GM21528 (cell line): Measurements from ENCODE around the gene COL4A2.

ENCODE experiments used
- ATAC-seq: cut with Tn5 transposase; IDR thresholded peaks from one replicate; pipeline ENCODE4 v1.9.1; 2021; ENCODE audit warnings: mild to moderate bottlenecking, moderate library complexity; ENCODE audit not compliant: unreplicated experiment, low FRiP score

The COL4A2 gene

DNA sequence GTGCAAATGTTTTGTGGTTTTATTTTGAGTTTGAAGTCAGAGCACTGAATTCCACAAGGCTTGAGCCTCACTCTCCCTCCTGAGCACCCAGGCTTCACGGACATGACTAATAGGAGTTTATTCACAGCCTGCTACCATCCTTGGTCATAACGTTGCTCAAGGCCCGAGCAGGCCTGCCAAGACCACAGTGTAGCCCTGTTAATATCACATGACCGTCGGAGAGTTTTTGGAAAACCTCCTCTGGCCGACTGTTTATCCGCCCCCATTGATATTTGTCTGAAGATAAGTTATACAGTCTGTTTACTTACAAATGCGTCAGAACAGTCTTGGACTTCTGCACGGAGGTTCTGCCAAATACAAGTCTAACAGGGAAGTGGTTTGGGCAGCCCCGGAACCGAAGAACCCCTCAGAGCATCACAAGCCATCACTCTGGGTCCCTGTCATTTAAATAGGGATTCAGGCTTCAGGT, 89.9 kb downstream of the COL4A2 start:
- ATAC-seq: no peak

DNA sequence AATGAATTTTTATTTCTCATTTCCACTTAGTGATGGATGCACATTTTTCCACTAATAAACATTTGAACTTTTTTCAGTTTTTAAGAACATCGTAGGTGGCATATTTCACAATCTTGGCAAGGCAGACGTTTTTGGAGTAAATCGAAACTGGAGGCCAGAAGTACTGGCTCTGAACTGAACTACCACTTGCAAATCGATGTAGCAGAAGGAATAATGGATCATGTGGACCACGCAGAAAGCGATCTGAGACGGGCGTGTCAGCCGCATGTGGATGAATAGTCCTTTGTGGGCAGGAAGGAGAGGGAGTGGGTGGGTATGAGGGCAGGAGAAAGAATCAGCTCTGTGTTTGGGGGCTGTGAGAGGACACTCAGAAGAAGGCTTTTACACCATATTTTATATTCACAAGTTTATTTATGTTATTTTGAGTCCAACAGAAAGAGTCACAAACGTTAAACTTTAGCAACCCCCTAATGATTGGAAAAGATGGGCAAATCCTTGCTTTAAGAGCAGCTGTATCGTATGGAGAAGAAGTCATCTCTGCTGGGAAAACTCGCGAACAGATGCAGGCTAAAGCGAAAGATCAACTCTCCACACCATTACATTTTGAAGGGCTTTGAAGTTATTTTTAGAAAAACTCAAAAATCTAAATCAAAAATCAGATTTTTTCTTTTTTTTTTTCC, 90.5 kb downstream of the COL4A2 start:
- ATAC-seq: no peak

DNA sequence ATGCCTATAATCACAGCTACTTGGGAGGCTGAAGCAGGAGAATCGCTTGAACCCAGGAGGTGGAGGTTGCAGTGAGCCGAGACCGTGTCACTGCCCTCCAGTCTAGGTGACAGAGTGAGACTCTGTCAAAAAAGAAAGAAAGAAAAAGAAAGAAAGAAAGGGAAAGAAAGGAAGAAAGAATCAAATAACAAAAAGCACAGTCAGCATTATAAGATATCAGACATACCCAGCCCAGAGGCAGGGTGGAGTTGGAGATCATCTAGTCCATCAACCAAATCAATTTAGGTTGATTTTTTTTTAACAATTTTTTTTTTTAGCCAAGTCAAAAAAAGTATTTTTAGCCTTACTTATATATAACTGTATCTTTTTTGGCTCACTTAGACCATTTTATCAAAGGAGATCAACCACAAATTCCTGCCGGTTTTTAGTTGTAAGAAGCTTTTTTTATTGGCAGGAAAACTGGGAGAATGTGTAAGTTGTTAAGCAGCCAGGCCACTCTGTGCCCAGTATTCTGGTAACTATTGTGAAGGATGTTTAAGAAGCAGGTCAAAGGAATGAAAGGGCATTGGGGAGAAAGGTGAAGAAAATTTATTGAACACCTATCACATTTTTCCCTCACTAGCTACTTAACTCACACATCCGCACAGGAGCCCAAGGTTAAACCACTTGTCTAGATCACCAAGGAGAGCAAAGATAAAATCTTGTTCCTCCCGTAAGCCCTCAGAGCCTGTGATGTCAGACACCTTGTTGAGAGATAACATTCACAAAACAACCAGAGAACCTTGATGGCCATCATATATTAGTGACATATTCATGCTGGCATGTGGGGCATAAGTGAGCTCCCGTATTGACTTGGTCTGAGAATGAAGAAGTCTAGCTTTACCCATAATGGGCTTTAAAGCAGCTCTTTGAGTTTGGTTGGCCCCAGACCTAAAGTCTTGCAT, 91.8 kb downstream of the COL4A2 start:
- no peak for ATAC-seq

DNA sequence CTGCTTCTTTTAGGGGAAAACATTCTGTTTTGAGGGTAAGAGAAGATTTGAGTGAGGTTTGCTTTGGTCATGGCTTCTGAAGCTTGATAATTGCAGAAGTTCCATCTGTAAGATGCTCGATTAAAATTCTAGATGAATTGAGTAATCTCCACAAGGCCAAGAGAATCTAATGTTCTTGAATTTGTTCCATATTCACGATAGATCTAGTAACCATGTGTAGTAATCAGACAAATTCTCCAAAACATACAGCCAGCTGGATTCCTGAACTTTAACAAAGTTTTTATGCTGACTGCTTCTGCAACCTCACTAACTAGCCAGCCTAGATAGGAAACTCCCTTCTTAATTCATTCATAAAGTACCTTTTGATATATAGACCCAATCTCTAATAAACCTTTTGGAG, 92.7 kb downstream of the COL4A2 start:
- no peak for ATAC-seq

DNA sequence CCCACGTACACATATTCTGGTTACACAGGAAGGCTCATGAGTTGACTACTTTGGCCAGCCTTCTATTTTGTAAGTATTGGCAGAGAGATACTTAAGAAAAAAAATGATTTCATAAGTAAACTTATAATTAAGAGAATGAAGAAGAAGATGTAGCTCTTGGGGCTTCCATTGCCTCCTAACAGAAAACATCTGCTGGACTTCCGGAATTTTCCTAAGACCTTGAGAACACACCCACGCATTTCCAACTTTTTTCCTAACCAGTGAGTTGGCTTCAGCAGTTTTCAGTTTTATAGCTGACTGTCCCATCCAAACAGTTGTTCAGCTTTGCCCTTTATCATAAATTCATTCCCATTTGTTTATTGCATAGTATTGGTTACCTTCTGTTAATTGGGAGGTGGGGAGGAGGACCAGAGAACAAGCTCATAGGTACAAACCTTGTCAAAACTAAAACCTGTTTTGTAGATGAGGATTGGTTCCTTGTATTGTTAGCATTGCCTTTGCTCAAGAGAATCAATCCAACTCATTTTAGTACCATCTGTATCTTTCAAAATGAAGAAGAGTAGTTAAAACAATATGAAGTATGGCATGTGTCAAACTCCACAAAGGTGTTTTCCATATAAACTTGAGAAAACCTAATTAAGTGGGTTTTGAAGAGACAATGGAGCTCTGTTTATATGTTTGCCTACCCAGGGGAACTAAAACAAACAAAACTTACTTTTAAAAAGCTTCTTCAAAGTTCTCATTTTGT, 93.9 kb downstream of the COL4A2 start:
- no peak for ATAC-seq

DNA sequence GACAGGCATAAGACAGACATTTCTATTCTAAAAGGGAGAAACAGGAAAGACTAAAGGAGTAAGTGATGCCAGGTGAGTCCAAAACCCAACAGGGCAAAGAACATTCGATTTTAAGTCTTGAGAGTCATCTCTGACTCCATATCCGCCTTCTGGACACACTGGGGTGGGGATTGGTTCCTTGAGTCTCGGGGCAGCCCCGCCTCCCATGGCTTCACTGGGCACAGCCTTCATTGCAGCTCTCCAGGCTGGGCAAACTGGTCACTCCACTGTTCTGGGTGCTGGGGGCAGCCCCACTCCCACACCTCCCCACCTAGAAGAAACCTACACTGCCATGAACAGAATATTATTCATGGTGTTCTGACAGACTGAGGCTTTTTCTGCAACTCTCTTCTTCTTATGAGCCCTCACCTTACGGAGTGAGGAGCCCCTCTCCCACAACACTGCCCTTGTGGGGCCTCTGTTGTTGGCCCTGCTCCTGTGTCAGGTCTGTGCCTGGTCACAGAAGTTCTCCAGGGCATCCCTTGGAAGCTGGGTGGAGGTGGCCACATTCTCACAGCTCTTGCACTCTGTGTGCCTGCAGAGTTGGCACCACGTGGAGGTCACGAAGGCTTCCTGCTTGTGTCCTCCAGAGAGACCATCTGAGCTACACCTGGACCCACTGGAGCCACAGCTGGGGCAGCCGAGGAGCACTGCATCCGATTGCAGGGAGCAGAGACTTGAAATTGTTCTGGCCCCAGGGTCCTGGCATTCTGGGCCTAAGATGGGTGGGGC, 95.4 kb downstream of the COL4A2 start:
- ATAC-seq: no peak

DNA sequence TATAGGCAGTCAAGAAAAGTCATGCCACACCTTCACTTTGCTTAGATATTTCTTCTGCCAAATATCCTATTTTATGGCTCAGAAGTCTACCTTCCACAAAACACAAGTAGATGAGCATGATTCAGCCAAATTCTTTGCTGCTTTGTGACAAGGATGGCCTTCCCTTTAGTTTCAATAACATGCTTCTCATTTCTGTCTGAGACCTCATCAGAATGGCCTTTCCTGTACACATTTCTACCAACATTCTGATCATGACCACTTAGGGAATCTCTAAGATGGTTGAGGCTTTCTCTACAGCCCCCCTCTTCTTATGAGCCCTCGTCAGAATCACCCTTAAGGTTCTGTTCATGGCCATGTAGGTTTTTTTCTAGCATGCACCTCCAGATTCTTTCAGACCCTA, 96.2 kb downstream of the COL4A2 start:
- ATAC-seq: no peak

DNA sequence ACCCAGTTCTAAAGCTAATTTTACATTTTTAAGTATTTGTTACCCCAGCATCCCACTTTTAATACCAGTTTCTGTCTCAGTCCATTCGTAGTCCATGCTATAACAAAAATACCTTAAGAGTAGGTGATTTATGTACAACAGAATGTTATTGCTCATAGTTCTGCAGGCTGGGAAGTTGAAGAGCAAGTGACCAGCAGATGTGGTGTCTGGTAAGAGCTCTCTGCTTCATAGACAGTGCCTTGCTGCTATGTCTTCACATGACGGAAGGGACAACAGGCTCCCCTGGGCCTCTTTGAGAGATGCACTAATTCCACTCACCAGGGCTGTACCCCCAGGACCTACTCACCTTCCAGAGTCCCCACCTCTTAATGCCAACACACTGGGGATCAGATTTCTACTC, 96.6 kb downstream of the COL4A2 start:
- no peak for ATAC-seq

DNA sequence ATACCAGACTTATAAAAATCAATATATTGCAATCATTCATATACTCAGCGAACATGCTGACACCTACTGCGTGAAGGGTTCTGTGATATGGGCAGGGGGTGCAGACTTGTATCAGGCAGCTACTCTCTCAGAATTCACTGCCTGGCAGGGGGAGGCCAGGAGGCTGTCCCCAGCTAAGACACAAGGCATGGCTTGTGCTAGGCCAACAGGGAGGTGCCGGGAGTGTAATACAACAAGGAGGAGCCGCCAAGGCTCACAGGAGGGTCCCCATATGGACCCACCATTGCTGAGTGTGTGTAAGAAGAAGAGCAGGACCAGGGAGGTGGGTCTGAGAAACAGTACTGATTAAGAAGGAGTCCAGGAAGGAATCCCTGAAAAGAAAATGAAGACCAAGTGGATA, 97.2 kb downstream of the COL4A2 start:
- ATAC-seq: no peak

DNA sequence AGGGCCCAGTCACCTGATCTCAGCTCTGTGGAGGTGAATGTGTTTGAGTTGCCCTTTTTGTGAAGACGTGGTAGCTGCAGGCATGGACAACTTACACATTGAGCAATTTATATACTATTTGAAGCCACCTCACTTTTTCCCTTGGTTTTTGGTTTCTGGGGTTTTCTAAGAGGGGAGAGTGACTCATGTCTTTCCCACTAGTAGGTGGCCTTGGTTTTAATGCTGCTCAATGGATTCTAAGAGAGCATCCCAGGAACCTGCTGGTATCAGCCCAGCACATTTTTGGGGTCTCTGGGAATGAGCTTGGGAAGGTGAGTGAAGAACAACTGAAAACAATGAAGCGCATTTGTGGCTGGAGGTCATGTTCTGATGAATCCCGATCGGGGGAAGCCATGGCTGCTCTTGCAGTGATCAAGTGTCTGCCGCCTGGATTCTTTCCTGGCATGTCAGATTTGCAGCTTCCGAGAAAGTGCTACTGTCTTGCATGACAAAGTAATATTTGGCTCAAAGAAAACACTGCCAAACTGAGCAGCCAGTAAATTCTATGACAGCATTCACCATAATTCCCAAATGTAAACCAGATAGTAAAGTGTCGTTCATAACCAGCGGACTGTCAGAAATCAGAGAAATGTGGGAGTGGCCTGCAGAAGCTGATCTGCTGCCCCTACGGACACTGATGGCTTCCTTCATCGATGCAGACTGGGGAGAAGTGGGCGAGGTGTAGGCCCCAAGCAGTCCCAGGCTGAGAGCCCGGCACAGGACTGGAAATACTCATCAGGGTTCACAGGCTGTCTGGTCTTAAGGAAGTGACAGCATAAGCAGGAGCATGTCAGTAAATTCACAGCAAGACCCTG, 98.7 kb downstream of the COL4A2 start:
- no peak for ATAC-seq

DNA sequence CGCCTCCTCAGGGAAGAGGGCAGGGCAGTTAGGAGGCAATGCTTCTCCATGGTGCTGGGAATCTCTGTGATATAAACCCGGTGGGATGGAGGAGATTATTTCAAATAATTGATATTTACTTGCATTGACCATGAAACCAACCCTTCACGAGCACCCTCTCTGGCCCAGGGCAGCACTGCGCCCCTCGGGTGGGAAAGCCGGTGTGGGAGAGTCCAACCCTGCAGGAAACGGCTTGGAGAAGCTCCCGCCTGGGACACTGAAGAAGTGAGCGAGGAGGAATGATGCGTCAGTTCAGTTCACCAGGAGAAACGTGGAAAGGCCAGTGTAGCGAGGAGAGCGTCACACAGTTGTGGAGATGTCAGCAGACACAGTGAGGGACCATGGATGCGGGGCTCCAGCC, 99.9 kb downstream of the COL4A2 start:
- ATAC-seq: no peak

DNA sequence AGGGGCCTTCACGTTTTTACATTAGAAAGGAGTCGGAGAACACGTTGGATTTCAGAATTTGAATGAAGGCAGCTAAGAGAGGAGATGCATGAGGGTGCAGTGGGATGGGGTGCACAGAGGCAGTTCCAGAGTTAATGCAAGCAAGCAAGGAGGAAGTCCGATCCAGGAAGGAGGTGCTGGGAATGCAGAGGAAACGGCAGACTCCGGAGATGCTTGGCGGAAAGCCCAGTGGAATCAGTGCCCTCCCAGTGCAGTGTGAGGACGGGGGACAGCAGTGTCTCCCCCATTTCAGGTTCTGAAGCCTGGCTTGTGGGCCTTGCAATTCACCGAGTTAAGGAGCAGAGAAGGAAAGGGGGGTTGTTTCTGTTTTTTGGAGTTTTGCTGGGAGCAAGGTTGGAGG, 100.4 kb downstream of the COL4A2 start:
- no peak for ATAC-seq

DNA sequence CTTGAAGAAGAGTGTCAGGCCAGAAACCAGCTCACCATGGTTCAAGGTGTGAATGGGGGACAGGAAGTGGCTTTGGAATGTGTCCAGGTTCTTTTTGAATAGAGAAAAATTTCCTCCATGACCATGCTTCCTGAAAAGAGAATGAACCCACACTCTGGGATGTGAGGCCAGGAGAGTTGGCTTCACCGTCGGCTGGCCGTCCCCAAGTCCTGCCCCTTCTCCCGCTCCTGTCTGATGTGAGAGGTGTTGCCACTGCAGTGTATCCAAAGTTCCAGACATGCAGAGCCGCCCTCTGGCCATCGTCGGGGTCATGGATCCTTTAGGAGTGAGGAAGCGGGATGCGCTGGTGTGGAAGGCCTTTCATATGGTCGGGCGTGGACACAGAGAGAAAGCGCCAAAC, 101.2 kb downstream of the COL4A2 start:
- ATAC-seq: no peak

DNA sequence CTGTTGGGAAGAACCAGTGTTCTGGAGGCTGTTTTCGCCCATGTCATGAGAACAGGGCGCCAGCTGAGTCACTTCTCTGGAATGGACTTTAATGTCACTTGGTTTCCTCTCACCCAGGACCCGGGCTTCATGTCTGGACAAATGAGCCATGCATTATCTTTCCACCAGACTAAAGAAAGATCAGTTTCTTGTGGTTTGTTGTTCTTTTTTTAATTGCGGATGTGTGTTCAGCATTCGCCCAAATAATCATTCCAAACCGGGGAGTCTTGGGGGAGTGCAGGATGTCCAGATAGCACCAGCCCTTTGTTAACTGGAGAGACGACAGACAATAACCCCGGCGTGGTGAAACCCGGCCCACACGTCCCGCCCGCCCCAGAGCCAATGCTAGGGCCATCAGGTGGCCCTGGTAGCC, 102.5 kb downstream of the COL4A2 start:
- no peak for ATAC-seq

DNA sequence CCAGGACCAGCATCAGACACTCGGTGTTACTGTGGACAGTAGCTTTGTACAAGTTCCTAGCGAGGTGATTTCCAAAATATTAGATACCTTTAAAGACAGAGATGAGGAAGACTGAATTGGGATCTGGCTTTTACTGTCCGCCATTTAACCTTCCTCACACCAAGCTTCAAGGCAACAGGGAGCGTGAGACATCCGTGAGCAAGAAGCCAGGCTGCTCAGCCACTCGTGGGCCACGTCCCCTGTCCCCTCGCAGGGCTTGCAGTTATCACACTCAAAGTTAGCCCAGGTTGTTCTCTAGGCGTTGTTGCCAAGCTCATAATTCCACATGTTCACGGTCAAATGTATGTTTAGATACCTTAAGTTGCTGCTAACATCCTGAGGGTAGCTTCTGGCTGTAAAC, 102.9 kb downstream of the COL4A2 start:
- ATAC-seq: no peak

DNA sequence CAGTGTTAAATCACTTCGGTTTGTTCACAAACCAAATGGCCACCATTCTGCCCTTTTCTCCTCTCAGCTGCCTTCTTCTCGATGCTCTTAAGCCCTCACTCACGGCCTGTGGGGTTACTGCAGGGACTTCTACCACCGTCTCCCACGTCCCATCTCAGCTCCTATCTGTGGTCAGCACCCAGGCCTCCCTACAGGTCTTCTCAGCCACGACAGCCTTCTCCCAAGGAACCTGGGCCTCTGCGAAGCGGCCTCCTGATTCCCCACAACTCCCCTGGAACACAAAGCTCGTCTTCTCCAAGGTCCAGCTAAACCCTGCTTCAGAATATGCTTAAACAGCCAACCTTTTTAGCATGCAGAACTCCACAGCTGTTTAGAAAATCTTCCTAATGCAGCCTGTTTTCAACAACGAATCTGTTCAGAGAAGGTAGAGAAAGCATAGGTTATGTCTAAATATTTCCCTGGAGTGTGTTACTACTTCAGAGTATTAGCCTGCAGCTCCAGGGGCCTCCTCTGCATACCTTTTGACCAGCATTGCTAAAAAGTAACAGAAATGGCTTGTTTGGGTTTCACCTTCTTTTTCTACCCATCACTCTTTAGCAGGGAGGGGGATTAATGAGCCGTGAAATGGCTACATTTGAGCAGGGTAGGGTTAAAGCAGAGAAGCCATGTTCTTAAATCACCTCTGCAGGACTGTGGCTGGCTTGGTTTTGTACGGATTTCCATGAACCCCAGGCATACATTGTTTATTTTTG, 104.0 kb downstream of the COL4A2 start:
- no peak for ATAC-seq

DNA sequence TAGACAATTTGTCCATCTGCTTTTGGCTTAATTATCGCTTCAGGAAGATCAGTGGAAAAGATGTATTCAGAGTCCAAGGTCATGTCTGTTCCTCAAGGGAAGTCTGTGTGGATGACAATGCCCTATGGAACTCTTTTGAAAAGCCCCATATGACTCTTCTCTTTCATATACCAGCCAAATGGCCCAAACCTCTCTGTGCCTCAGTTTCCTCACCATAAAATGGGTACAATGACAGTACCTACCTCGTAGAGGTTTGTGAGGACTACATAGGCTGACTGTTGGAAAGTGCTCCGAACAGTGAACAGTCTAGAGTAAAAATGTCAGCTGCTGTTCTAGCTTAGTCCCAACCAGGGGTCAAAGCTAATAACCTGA, 104.6 kb downstream of the COL4A2 start:
- peak; percentile 6 for ATAC-seq

DNA sequence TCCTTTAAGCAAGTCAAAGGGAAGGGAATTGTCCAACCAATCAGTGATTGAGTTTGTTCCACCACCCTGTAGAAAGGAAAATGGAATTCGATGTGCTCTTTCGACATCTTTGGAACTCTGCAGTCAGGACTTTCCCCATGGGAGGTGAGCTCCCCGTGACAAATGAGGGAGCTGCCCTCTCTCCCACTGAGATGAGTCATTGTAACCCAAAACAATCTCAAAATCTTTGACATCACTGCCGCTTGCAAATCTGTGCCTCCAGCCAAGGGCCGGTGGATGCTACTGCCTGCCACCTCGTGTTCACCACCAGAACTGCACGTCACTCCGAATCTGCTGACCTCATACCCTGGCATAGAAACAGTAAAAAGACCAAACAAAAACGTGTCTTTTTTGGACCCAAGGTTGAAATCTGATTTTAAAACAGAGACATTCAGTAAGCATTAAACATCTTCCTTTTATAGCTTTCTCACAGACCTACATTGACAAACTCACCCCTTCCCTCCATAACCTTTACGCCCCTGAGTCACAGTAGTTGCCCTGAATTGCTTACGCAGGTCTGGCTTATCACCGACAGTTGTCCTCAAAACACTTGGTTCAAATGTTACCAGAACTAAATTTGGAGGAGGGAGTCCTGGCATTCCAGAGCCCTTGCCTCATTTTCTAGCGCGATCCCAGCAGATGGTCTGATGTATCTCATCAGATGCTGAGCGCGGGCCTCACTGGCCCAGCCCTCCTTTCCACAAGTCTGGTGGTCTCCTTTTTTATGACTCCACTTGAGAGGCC, 105.2 kb downstream of the COL4A2 start:
- peak; percentile 92 for ATAC-seq
